ENCODE results near the gene RAB3D.

Gene RAB3D

DNA sequence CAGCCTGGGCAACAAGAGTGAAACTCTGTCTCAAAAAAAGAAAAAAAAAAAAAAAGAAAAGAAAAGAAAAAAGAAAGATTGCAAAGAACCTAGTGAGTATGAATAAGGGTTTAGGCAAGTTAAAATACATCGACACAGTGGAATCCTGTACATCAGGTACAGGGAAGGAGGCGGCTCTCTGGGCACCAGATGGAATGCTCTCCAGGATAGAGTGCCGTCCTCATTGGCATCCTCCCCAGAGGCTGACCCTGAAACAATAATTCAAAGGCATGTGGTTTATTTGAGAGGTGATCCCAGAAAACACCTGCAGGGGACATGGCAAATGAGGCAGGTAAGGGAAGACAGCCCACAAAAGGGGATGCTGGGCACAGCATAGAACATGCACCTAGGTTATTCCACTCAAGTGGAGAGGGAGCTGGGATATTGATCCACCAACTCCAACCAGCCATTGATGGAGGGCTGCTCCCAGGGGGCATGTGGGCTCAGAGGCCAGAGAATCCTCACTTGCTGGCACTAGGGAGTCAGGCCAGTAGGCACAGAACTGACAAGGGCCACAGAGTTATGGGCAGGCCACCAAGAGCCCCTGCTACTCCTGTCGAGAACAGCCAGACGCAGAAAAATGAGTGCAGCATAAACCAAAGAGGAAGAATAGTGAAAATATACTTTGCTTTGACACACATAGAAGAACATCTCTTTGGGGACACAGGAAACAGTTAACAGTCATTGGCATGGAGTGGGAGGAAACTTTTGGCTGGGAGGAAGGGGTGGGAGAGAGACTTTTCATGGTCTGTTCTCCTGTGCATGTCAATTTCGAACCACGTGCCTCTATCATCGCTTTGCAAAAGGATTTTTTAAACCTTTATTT is 39.3 kb downstream of the RAB3D start:
- DNase-seq (ENCODE audit: extremely low read depth in 1 of 2, low read depth in 1 of 2), result no peak

DNA sequence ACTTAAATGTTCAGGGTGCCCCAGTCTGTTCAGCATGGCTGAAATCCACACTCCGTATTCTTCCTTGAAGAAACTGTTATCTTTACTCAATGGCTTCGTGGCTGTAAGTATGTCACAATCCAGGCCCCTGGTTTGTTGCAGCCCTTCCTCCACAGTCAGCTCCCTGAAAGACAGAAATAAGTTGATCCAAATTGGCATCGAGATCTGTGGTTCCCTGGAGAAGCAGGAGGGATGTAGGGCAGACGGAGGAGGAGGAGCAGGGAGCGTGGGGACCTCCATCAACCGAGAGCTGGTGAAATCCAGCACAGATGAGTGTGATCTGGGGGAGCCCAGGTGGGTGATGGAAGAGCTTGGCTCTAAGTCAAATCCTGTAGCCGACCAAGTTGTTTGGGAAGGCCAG is 43.2 kb downstream of the RAB3D start:
- DNase-seq (ENCODE audit: extremely low read depth in 1 of 2, low read depth in 1 of 2), result no peak

DNA sequence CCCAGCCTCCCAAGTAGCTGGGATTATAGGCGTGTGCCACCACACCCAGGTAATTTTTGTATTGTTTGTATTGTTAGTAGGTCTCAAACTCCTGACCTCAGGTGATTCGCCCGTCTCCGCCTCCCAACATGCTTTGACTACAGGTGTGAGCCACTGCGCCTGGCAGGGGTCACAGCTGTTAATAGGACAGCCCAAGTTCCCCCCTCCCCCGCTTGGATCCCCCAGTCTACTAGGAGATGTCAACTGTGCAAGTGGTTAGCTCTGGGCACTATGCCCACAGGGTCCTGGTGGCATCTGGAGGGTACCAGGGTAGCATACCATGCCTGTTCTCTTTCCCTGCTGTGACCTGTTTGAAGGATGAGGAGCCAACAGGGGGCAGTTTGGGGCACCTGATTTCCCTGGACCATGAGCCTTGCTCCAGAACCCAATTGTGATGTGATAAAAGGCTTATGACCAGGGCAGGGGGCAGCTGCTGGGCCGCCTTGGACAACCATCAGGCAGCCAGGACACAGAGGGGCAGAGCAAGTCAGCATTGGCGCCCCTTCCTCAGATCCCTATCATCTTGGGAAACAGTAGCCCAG is 43.7 kb downstream of the RAB3D start, which contains the start of gene TSPAN16:
Gene TSPAN16 (plus strand): TSS at position 496 of the 581 bp plus-strand sequence. CDS start 138 bp downstream, outside the sequence.
- DNase-seq (ENCODE audit: extremely low read depth in 1 of 2, low read depth in 1 of 2), result no peak

DNA sequence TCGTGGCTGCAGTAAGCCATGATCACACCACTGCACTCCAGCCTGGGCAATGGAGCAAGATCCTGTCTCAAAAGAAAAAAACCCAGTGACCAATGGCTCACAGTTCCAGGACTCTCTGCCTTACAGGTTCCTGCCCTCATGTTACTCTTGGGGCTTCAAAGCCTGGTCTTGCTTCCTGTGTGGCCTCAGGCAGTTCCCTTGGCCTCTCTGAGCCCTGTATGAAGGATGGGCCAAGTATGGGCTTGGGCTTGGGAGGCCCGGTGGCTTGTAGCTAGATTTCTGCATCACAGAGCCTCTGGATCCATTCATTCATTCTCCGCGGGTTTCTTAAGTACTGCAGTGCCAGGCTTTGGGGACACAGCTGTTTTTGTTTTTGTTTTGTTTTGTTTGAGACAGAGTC is 44.3 kb downstream of the RAB3D start:
- DNase-seq (ENCODE audit: extremely low read depth in 1 of 2, low read depth in 1 of 2), result no peak

DNA sequence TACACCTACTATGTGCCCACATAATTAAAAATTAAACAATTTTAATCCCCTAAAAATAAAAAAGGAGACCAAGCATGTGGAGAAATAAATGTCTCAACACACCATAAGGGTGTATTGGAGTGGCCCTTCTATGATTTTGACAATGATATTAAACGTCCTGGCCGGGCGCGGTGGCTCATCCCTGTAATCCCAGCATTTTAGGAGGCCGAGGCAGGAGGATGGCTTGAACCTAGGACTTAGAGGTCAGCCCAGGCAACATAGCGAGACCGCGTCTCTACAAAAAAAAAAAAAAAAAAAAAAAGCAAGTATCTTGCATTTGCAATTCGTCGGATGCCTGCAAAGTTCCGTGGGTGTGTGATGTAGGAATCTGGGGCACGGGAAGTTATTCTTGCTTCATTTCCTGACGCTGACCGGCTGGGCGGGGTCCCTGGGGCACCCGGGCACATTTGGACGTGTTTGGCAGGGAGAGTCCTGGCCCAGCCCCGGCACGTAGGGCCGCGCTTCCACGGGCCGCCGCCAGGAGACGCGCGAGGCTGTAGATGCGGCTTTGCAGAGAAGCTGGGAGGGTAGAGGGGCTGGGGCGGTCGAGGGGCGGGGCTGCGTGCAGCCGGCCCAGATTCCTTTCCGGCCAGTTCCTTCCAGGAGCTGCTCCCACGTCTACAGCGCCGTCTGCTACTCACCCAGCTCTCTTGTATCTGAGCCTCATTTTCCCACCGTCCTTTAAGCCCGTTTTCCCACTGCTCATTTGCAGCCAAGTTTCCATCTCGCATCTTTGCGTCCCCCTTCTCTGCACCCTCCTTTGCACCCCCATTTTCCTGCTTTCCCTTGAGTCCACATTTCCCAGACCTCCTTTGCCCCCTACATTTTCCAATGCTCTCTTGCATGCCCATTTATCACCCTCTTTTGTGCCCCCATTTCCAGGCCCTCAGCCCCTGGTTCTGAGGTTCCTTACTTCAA is 45.7 kb downstream of the RAB3D start:
- peak; percentile 16 to 65 for DNase-seq (ENCODE audit: extremely low read depth in 1 of 2, low read depth in 1 of 2)

DNA sequence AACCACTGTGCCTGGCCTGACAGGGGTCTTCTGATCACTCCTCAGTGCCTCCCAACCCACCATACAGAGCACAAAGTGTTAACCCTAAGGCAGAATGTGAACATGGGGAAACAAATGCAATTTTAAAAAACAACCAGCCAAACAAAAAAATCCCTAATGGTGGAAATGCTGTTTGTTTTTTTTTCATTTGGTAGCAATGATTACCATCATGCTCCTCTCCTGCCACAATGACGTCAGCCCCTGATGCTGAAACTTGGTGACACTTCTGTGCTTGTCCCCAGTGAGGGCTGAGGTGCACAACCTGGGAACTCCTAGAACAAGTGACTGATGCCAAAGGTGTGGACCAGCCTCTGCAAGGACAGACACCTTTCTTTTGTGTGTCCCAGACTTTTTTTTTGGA is 47.5 kb downstream of the RAB3D start:
- no peak for DNase-seq (ENCODE audit: extremely low read depth in 1 of 2, low read depth in 1 of 2)

DNA sequence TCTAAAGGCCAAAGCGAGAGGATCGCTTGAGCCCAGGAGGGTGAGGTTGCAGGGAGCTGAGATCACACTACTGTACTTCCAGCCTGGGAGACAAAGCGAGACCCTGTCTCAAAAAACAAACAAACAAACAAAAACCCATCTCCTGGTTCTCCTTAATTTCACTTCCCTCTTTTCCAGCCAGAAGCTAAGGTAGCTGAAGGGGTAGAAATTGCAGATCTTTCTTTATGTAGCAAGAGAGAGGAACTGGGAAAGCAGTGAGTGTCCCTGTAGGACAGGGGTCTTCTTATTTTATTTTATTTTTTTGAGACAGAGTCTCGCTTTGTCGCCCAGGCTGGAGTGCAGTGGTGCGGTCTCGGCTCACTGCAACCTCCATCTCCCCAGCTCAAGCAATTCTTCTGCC is 48.0 kb downstream of the RAB3D start:
- no peak for DNase-seq (ENCODE audit: extremely low read depth in 1 of 2, low read depth in 1 of 2)

DNA sequence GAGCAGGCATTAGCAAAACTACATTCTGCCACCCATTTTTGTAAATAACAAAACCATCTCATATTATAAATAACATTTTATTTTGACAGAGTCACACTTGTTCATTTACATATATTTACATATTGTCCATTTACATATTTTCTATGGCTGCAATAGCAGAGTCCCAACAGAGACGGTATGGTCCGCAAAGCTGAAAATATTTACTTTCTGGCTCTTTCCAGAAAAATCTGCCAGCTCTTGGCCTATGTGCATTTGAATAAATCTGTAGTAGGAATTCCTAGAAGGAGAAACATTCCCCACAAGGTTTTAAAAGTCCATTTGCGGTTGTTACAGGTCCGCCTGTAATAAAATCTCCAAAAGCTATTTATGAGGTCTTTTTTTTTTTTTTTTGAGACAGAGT is 49.2 kb downstream of the RAB3D start:
- no peak for DNase-seq (ENCODE audit: extremely low read depth in 1 of 2, low read depth in 1 of 2)

DNA sequence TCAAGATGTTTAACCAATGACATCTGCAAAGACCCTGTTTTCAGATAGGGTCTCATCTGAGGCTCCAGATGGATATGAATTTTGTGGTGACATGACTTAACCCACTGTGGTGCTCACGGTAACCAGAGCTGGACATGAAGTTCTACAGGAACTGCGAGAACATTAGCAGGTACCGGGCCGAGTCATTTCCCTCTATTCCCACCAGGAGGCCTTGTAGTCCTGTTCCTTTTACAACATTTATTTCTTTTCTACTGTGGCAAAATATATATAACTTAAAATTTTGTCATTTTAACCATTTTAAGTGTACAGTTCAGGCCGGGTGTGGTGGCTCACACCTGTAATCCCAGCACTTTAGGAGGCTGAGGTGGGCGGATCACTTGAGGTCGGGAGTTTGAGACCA is 51.1 kb downstream of the RAB3D start:
- DNase-seq (ENCODE audit: extremely low read depth in 1 of 2, low read depth in 1 of 2), result no peak

DNA sequence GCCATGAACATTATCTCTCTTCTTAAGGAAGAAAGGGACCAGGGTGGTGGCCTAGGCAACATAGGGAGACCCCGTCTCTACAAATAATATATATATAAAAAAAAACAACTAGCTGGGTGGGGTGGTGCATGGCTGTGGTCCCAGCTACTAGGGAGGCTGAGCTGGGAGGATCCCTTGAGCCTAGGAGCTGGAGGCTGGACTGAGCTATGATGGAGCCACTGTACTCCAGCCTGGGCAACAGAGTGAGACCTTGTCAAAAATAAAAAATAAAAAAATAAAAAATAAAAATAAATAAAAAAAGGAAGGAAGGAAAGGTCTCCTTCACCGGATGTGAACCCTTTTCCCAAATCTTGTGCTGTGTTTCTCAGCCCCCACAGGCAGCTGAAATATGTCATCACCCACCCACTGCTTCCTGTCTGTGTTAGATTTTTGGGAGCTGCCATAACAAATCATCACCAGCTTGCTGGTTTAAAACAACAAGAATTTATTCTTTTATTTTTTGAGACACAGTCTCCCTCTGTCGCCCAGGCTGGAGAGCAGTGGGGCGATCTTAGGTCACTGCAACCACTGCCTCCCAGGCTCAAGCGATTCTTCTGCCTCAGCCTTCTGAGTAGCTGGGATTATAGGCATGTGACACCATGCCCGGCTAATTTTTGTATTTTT is 53.0 kb downstream of the RAB3D start:
- DNase-seq (ENCODE audit: extremely low read depth in 1 of 2, low read depth in 1 of 2), result no peak

DNA sequence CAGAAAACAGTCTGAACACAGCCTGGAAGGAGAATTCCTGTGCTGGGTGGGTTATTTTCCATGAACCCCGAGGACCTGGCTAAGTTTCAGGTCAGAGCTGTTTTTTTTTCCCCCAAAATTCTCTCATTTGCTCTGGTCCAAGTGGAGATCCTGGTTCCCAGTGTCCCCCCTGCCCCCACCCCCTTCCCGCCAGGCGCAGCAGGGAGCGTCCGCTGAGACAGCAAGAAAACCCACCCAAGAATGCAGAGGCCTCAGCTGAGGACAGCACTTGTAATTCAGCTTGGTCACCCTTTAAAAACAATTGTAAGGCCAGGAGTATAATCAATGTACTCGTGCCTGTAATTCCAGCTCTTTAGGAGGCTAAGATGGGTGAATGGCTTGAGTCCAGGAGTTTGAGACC is 54.9 kb downstream of the RAB3D start:
- DNase-seq (ENCODE audit: extremely low read depth in 1 of 2, low read depth in 1 of 2), result no peak

DNA sequence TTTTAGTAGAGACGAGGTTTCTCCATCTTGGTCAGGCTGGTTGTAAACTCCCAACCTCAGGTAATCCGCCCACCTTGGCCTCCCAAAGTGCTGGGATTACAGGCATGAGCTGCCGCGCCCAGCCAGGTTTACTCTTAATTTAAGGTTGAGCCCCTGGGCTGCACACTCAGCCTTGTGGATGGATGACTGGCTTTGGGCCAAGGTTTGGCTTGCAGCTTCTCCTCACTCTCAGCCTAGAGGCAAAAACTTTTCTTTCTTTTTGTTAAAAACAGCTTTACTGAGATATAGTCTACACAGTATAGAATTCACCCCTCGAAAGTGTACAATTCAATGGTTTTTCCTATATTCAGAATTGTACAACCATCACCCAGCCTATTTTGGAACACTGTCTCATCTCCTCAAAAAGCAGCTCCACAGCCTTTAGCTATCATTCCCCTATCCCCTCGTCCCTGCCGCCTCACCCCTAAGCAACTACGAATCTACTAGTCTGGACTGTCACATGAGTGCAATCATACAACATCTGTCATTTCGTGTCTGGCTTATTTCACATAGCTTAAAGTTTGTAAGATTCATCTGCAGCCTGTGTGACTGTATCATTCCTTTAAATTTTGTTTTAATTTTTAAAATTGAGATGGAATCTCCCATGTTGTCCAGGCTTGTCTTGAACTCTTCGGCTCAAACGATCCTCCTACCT is 58.0 kb downstream of the RAB3D start:
- DNase-seq (ENCODE audit: extremely low read depth in 1 of 2, low read depth in 1 of 2), result no peak

DNA sequence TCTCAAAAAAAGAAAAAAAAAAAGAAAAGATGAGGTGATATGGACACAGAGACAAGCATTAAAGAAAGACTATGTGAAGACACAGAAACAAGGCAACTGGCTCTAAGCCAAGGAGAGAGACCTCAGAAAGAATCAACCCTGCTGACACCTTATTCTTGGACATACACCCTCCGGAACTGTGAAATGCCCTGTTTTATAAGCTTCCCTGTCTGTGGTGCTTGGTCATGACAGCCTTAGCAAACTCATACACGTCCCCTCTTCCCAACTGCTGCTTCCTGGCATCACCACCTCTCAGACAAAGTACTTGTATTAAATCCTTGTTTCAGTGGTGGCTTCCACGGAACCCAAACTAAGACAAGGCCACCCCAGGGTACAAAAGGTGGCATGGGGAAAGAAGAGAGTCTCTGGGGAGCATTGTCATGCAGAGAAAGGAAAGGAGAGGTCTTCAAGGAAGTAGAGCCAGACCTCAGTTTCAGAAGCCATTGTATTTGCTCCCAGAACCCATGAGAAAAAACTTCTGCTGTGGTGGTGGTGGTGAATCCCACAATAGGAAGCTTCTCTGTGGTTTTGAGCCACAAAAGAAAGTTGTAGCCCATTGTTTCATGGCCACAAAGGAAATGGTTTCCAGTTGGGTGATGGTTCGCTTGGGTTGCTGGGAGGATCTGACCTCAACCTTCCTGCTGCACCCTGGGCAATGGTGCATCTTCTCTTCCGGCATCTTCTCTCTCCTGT is 59.8 kb downstream of the RAB3D start:
- no peak for DNase-seq (ENCODE audit: extremely low read depth in 1 of 2, low read depth in 1 of 2)

DNA sequence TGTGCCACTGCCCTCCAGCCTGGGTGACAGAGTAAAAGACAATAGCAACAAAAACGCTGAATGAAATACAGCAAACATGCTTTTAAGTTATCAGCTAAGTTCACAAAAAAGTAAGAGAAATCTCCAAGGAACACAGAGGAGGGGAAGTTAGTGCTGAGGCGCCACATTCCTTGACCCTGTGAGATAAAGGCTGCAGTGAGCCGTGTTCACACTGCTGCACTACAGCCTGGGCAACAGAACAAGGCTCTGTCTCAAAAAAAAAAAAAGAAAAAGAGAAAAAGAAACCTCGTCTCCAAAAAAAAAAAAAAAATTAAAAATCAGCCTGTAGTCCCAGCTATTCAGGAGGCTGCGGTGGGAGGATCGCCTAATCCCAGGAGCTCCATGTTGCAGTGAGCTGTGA is 60.8 kb downstream of the RAB3D start:
- DNase-seq (ENCODE audit: extremely low read depth in 1 of 2, low read depth in 1 of 2), result no peak

DNA sequence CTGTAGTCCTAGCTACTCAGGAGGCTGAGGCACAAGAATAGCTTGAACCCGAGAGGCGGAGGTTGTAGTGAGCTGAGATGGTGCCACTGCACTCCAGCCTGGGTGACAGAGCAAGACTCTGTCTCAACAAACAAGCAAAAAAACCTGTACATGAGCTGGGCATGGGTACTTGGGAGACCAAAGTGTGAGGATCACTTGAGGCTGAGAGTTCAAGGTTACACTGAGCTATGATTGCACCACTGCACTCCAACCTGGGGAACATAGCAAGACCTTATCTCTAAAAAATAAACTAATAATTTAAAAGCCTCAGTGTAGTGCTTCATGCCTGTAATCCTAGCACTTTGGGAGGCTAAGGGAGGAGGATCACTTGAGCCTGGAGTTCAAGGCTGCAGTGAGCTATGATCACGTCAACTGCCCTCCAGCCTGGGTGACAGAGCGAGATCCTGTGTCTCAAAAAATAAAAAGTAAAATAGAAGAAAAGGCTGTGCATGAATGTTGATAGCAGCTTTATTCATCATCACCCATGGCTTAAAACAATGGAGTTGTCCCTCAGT is 64.8 kb downstream of the RAB3D start:
- DNase-seq (ENCODE audit: extremely low read depth in 1 of 2, low read depth in 1 of 2), result no peak

DNA sequence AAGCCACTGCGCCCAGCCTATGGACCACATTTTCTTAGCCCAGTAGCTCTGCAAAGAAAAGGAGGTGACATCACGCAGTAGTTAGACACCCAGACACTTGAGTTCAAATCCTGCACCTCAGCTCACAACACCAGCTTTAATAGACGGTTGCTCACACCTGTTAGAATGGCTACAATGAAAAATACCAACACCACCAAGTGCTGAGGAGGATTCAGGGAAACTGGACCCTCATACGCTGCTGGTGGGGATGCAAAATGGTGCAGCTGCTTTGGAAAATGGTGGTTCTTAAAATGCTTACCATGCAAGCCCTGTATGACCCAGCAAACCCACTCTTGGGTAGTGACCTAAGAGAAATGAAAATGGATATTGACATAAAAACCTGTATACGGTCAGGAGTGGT is 65.5 kb downstream of the RAB3D start:
- DNase-seq (ENCODE audit: extremely low read depth in 1 of 2, low read depth in 1 of 2), result no peak

DNA sequence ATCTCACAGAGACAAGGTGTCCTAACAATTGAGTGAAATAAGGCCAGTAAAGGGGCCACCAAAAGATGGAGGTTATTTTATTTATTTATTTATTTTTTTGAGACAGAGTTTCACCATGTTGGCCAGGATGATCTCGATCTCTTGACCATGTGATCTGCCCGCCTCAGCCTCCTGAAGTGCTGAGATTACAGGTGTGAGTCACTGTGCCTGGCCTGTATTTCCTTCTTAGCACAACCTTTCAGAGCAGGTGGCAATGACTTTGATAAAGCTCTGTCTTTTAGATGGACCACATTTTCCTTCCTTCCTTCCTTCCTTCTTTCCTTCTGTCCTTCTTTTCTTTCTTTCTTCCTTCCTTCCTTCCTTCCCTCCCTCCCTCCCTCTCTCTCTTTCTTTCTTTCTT is 66.2 kb downstream of the RAB3D start:
- DNase-seq (ENCODE audit: extremely low read depth in 1 of 2, low read depth in 1 of 2), result no peak
